NT2/D1 (cell line): ENCODE results near the gene PRICKLE2.

Source experiments
- DNase-seq: peaks from one replicate; pipeline ENCODE4 v3.0.0-alpha.2; 2011; ENCODE audit warnings: low read depth, low spot score
- H3K27me3 ChIP-seq: 2 replicates; pipeline ENCODE4 v1.6.0; 2011; ENCODE audit warnings: mild to moderate bottlenecking; ENCODE audit not compliant: insufficient read length, insufficient read depth
- H3K36me3 ChIP-seq: 2 replicates; pipeline ENCODE4 v1.6.1; 2011; ENCODE audit warnings: mild to moderate bottlenecking, low read length, mixed read lengths; ENCODE audit not compliant: insufficient read depth, insufficient read length
- H3K4me1 ChIP-seq: 2 replicates; pipeline ENCODE4 v1.5.1; 2011; ENCODE audit not compliant: insufficient read depth, insufficient read length
- H3K4me3 ChIP-seq: 2 replicates; pipeline ENCODE4 v1.5.1; 2011; ENCODE audit warnings: low read depth; ENCODE audit not compliant: insufficient read length
- H3K9ac ChIP-seq: 2 replicates; pipeline ENCODE4 v1.6.0; 2011; ENCODE audit warnings: low read depth; ENCODE audit not compliant: insufficient read length
- H3K9me3 ChIP-seq: 2 replicates; pipeline ENCODE4 v1.5.1; 2011; ENCODE audit warnings: mild to moderate bottlenecking, low read length; ENCODE audit not compliant: insufficient read depth
- SUZ12 ChIP-seq: IDR thresholded peaks from 2 replicates; pipeline ENCODE4 v1.6.1; 2011; ENCODE audit not compliant: insufficient read length, insufficient read depth; ENCODE audit errors: extremely low read depth
- YY1 ChIP-seq: IDR thresholded peaks from 2 replicates; pipeline ENCODE4 v1.6.1; 2011; ENCODE audit not compliant: insufficient read length, insufficient read depth
- ZNF274 ChIP-seq: IDR thresholded peaks from 2 replicates; pipeline ENCODE4 v1.6.1; 2011; ENCODE audit warnings: mild to moderate bottlenecking, low read depth, low read length

Gene PRICKLE2

DNA sequence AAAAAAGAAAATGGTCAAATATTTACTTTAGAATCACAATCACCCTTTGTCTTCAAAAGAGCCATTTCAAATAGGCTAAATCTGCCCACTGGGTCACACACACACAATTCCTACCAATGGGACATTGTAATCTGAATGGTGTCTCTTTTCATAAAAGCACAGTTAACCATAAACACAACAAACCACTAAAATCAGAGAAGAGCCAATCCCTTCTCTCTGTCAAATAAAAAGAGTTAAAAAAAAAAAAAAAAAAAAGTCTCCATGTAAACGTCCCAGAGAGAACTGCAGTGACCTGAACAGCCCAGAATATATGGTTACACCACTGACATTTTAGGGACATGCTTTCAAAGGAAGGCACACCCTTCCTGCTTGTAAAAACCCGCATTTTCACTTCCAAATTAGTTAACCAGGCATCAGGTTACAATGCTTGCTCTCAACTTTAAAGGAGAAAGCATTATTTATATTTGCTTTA, 63.7 kb downstream of the PRICKLE2 start:
- peaks cover 11% of the 10 kb centered on the region for H3K4me1 ChIP-seq
- no peak overlapping the region for H3K4me3 ChIP-seq
- peaks cover 47% of the 10 kb centered on the region for H3K36me3 ChIP-seq
- no peaks in the 10 kb centered on the region for H3K27me3 ChIP-seq
- no peak for DNase-seq
- no peaks in the 10 kb centered on the region for H3K9me3 ChIP-seq
- no peak overlapping the region for H3K9ac ChIP-seq
- TF ChIP-seq YY1 (no peak), ZNF274 (no peak), SUZ12 (no peak)

GRCh38 chr3:64160000-64160695, 65.1 kb downstream of the PRICKLE2 start:
- TF ChIP-seq SUZ12: no peak
- no peak for TF ChIP-seq ZNF274
- TF ChIP-seq YY1: no peak
- Histone ChIP-seq H3K27me3 (no peaks in the 10 kb centered on the region), H3K4me3 (no peak overlapping the region), H3K9ac (no peak overlapping the region), H3K36me3 (peaks cover 50% of the 10 kb centered on the region), H3K9me3 (no peaks in the 10 kb centered on the region), H3K4me1 (peaks cover 11% of the 10 kb centered on the region)
- no peak for DNase-seq

DNA sequence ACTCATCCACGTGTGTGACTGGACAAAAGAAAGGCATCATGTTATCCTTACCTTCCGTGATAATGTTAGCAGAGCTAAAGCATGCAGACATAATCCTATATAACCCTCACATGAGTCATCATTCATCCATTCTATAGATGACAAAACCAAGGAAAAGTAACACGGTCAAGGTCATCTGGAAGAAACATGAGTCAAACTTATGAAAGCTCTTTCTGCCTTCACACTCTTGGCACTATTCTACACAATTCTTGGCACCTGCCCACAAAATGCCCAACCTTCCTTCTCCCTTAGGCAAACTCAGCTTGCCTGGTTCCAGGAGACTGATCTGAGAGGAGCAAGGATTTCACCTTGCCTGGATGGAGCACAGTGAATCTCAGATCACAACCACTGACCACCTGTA, 66.9 kb downstream of the PRICKLE2 start:
- DNase-seq: no peak
- no peak overlapping the region for H3K9ac ChIP-seq
- H3K4me3 ChIP-seq: no peak overlapping the region
- TF ChIP-seq ZNF274 (no peak), SUZ12 (no peak), YY1 (no peak)
- H3K27me3 ChIP-seq: no peaks in the 10 kb centered on the region
- no peaks in the 10 kb centered on the region for H3K9me3 ChIP-seq
- H3K36me3 ChIP-seq: peaks cover 51% of the 10 kb centered on the region
- peaks cover 7% of the 10 kb centered on the region for H3K4me1 ChIP-seq

DNA sequence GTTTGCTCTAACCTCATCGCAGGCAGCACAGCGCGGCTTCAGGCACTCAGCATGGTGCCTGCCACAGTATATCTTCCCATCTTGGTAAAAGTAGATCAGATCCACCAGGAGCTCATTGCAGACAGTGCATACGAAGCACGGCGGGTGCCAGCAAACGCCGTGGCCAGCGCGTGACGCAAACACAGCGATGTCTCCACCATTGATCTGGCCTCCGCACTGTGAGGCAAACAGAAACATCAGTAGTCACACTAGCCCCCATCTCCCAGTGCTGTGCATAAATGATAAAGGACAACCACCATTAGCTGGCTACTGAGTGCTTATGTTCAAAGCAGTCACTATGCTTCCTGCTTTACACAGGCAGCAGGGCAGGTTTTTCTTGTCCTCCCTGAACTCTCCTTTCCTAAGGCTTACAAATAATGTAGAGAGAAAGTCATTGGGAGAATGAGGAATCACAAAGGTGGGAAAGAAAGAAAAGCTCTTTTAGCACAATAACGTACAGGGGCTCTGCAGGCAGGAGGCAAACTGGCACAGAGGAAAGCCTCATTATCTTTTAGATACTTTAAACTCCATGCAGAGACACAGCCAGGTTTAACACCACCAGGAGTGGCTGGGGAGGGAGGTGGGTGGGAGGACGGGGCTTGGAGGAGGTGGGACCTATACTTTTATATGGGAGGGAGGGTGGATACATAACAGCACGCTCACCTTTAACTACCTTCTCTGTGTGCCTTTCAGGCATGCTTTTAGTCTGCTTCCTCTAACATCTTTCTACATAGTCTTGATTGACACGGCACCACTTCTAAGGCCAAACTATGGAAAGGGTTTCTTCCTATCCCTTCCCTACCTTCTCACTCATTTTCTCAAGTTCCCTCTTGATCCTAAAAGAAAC, 67.9 kb downstream of the PRICKLE2 start:
- Histone ChIP-seq H3K27me3 (no peaks in the 10 kb centered on the region), H3K4me1 (peaks cover 6% of the 10 kb centered on the region), H3K9me3 (no peaks in the 10 kb centered on the region), H3K4me3 (no peak overlapping the region), H3K36me3 (peaks cover 57% of the 10 kb centered on the region), H3K9ac (no peak overlapping the region)
- TF ChIP-seq YY1 (no peak), ZNF274 (no peak), SUZ12 (no peak)
- no peak for DNase-seq

DNA sequence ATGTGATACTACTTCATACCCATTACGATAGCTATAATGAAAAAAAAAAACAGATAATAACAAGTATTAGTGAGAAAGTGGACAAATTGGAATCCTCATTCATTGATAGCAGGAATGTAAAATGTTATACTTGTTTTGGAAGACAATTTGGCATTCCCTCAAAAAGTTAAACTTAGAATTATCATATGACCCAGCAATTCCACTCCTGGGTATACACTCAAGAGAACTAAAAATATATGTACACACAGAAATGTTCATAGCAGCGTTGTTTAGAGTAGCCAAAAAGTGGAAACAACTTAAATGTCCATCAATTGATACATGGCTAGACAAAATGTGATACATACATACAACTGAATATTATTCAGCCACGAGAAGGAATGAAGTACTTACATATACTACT, 69.9 kb downstream of the PRICKLE2 start:
- Histone ChIP-seq H3K4me1 (peaks cover 8% of the 10 kb centered on the region), H3K9ac (no peak overlapping the region), H3K9me3 (no peaks in the 10 kb centered on the region), H3K27me3 (no peaks in the 10 kb centered on the region), H3K36me3 (peaks cover 69% of the 10 kb centered on the region), H3K4me3 (no peak overlapping the region)
- TF ChIP-seq ZNF274 (no peak), SUZ12 (no peak)
- DNase-seq: no peak

DNA sequence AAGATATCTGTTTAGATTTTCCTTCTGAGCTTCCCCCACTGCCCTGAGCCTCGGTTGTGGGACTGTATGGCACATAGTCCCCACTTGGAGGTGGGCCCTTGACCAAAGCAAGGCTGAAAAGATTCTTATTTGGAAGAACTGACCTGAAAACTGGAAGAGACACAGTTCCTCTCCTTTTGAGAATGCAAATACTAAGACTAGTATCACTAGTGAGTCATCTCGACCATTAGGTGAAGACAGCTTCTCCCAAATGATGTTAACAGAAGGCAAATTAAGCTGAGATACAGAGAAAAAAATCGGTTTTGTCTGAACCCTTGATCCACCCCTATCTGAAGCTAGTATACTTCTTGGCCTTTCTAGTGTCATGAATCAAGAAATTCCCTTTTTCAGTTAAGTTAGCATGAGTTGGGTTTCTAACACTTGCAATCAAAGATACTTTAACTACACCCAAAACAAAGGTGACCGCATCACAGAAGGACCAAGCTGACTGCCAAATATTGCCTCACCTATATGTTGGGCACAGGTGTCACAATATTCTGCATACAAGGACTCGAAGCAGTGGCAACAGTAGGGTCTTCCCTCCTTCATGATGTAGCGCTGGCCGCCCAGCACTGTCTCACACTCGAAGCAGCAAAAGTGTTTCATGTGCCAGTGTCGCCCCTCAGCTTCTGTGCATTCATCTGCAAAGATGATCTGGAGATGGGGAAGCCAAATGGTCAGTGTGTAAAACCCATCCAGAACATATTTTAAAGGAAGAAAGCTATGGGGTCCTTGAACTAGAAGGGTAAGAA, 72.4 kb downstream of the PRICKLE2 start:
- Histone ChIP-seq H3K4me1 (peaks cover 13% of the 10 kb centered on the region), H3K9me3 (no peaks in the 10 kb centered on the region), H3K27me3 (no peaks in the 10 kb centered on the region), H3K36me3 (peaks cover 55% of the 10 kb centered on the region), H3K9ac (no peak overlapping the region), H3K4me3 (no peak overlapping the region)
- no peak for DNase-seq
- TF ChIP-seq YY1 (no peak), ZNF274 (no peak), SUZ12 (no peak)

- no peak overlapping the region for H3K9ac ChIP-seq
- H3K27me3 ChIP-seq: no peaks in the 10 kb centered on the region
- H3K4me1 ChIP-seq: peaks cover 11% of the 10 kb centered on the region
- no peak overlapping the region for H3K4me3 ChIP-seq
- DNase-seq: no peak
- H3K36me3 ChIP-seq: peaks cover 59% of the 10 kb centered on the region
- H3K9me3 ChIP-seq: no peaks in the 10 kb centered on the region
- TF ChIP-seq ZNF274: no peak
Observed at GRCh38 chr3:64152086-64152485, 73.2 kb downstream of the PRICKLE2 start.
